ENCODE measurements around the gene CD151. TPM values are rescaled to one million over a fixed set of nuclear protein-coding genes. Genes with fewer than 3 reads are reported as not detected.

Gene CD151
- total and polyA plus RNA-seq, 4 donors = 31.6 to 264 (median 124) TPM

- no peaks in the 10 kb centered on the region for H3K9me3 ChIP-seq (ENCODE audit: control insufficient read depth in 4 of 4, low read length in 3 of 4)
- DNase-seq (ENCODE audit: low spot score) = no peak
- TF ChIP-seq HNF4A (conservative IDR thresholded peaks at IDR 0.05) = peak; percentile 6 to 67
- no peak for TF ChIP-seq HNF4G (IDR thresholded peaks at IDR 0.05)
- no peak for TF ChIP-seq MAX (IDR thresholded peaks at IDR 0.05)
- no peak for TF ChIP-seq GABPA (IDR thresholded peaks at IDR 0.05 in 1 of 2, conservative IDR thresholded peaks at IDR 0.05 in 1 of 2)
- TF ChIP-seq ZBTB33 (IDR thresholded peaks at IDR 0.05) = no peak
- no peak for TF ChIP-seq TAF1 (conservative IDR thresholded peaks at IDR 0.05)
- TF ChIP-seq ATF3 (IDR thresholded peaks at IDR 0.05) = no peak
- peak in 1 of 2 donors; percentile 70 for TF ChIP-seq RXRA (IDR thresholded peaks at IDR 0.05)
- TF ChIP-seq SP1 (IDR thresholded peaks at IDR 0.05) = peak; percentile 14
- peak in 1 of 2 donors; percentile 52 for TF ChIP-seq EGR1 (IDR thresholded peaks at IDR 0.05; ENCODE audit: low read depth in 2 of 2)
- no peak for TF ChIP-seq NR2F2 (IDR thresholded peaks at IDR 0.05)
- no peak for TF ChIP-seq YY1 (IDR thresholded peaks at IDR 0.05)
- TF ChIP-seq FOXA1 (IDR thresholded peaks at IDR 0.05) = no peak
- TF ChIP-seq CTCF (IDR thresholded peaks at IDR 0.05; ENCODE audit: low read depth, low read length, missing input control) = no peak
- TF ChIP-seq JUND (IDR thresholded peaks at IDR 0.05) = peak in 1 of 2 donors; percentile 41
- no peak for TF ChIP-seq FOXA2 (IDR thresholded peaks at IDR 0.05)
- TF ChIP-seq RAD21 (IDR thresholded peaks at IDR 0.05) = no peak
- TF ChIP-seq REST (IDR thresholded peaks at IDR 0.05) = no peak
- peak overlapping the region; percentile 15 to 46 for H3K27ac ChIP-seq (ENCODE audit: low read depth in 1 of 2, low read length in 2 of 2)
- peaks cover 0 to 15% (median 3%) of the 10 kb centered on the region in 4 donors for H3K36me3 ChIP-seq (ENCODE audit: control insufficient read depth in 4 of 4, insufficient read depth in 3 of 4, low read depth in 1 of 4, low read length in 3 of 4)
- no peaks in the 10 kb centered on the region for H3K27me3 ChIP-seq (ENCODE audit: control insufficient read depth in 4 of 4, insufficient read depth in 4 of 4, low read length in 3 of 4)
- H3K4me1 ChIP-seq (ENCODE audit: control insufficient read depth in 4 of 4, insufficient read depth in 4 of 4, low read length in 3 of 4) = peaks cover 59 to 91% (median 73%) of the 10 kb centered on the region in 4 donors
- H3K9ac ChIP-seq (ENCODE audit: low read depth in 1 of 2, low read length in 2 of 2) = no peak overlapping the region
- H3K4me3 ChIP-seq (ENCODE audit: low read depth in 1 of 3, low read length in 3 of 3) = no peak overlapping the region
- 50% methylated on average over 12 of the region's 12 CpGs for WGBS
Measured at GRCh38 chr11:825366-826226, 7.2 kb upstream of the CD151 start.

All from liver (tissue), 9 donors.